Vagina (tissue), 2 donors: ENCODE measurements around the gene SHISA9. TPM values are rescaled to one million over a fixed set of nuclear protein-coding genes. Genes with fewer than 3 reads are reported as not detected.

Experiments
- DNase-seq, 2 donors: peaks; one replicate each; pipeline ENCODE4 v3.0.0-alpha.2; 2017; ENCODE audit errors: extremely low spot score in 2 of 2
- H3K27ac ChIP-seq: fragments of 200-600 bp; sonication (generic); one replicate; pipeline ENCODE4 v1.5.1; 2019
- H3K27me3 ChIP-seq: fragments of 200-600 bp; sonication (generic); one replicate; pipeline ENCODE4 v1.5.1; 2019
- H3K36me3 ChIP-seq, 2 donors: fragments of 200-600 bp; sonication (generic); one replicate each; pipeline ENCODE4 v1.5.1; 2017 to 2019
- H3K4me1 ChIP-seq: fragments of 200-600 bp; sonication (generic); one replicate; pipeline ENCODE4 v1.5.1; 2019
- H3K4me3 ChIP-seq, 2 donors: fragments of 200-600 bp; sonication (generic); 1 replicate in 1 of 2; 2 replicates in 1 of 2; pipeline ENCODE4 v1.5.1; 2016 to 2019
- H3K9me3 ChIP-seq: fragments of 200-600 bp; sonication (generic); one replicate; pipeline ENCODE4 v1.5.1; 2019
- POLR2A ChIP-seq, 2 donors: fragments of 450-650 bp; IDR thresholded peaks; one replicate each; pipeline ENCODE4 v1.6.1; 2017; ENCODE audit warnings: antibody characterized with exemption in 2 of 2, mild to moderate bottlenecking in 2 of 2, moderate library complexity in 2 of 2
- POLR2AphosphoS5 ChIP-seq, 2 donors: sonication (generic); formaldehyde crosslinking; IDR thresholded peaks; one replicate each; pipeline ENCODE4 v1.9.0; 2017; ENCODE audit warnings: antibody characterized with exemption in 2 of 2, mild to moderate bottlenecking in 2 of 2, low read depth in 1 of 2; ENCODE audit not compliant: insufficient read depth in 1 of 2
- intact Hi-C: fragments of 100-400 bp; cut with DNase I; formaldehyde crosslinking; loops from one replicate; pipeline ENCODE4 v1.15.1; 2023
- total RNA-seq: library from RNA; depleted of rRNA; stranded (reverse); fragments of >200 nt; gene quantifications from one replicate; pipeline ENCODE4 v1.2.3, GENCODE V29; 2016
- TF ChIP-seq, protein P1 (sequence below), 3 experiments: fragments of 450-650 bp in 2 of 3; fragments of 200-600 bp in 1 of 3; sonication (generic) in 1 of 3; IDR thresholded peaks; one replicate each; pipeline ENCODE4 v1.5.1; 2017 to 2019; ENCODE audit warnings: antibody characterized with exemption in 3 of 3, mild to moderate bottlenecking in 2 of 3, moderate library complexity in 2 of 3

Gene SHISA9
- total RNA-seq, 1 donor from 2014 or later, result 0.49 TPM

DNA sequence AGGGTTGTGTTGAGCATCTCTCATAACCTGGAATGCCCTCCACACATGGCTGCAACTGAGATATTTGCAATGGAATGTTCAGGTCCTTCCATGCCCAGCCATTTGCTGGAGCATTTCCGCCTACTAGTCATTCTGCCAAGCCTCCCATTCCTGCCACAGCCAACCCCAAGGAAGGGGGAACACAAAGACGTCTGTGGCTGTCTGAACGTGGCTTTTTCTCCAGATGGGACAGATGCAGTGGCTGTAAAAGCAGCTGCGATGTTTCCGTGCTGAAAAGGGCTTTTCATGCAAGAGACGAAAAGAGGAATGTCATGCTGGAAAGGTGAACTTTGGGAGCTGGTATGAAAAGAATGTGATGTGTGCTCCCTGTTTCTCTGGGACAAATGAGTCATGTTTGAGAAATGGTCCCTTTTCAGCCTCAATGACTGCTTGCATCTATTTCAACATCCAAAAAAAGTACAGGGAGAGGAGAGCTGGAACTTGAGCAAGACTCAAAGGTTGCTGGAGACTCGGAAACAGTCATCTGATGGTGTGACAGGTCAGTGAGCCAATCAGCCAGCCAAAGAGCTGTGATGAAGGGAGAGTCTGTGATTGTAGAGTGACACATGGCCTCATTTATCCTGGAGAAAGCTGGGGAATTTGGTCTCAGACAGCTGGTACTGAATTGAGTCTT, 208.9 kb downstream of the SHISA9 start:
- Histone ChIP-seq H3K27ac (no peak overlapping the region), H3K9me3 (no peaks in the 10 kb centered on the region), H3K4me3 (no peak overlapping the region), H3K4me1 (no peaks in the 10 kb centered on the region), H3K27me3 (no peaks in the 10 kb centered on the region), H3K36me3 (no peaks in the 10 kb centered on the region)
- intact Hi-C loops, result no loop called here
- DNase-seq, result no peak
- no peak for TF ChIP-seq POLR2A (IDR thresholded peaks at IDR 0.05)
- TF ChIP-seq, protein P1, sequence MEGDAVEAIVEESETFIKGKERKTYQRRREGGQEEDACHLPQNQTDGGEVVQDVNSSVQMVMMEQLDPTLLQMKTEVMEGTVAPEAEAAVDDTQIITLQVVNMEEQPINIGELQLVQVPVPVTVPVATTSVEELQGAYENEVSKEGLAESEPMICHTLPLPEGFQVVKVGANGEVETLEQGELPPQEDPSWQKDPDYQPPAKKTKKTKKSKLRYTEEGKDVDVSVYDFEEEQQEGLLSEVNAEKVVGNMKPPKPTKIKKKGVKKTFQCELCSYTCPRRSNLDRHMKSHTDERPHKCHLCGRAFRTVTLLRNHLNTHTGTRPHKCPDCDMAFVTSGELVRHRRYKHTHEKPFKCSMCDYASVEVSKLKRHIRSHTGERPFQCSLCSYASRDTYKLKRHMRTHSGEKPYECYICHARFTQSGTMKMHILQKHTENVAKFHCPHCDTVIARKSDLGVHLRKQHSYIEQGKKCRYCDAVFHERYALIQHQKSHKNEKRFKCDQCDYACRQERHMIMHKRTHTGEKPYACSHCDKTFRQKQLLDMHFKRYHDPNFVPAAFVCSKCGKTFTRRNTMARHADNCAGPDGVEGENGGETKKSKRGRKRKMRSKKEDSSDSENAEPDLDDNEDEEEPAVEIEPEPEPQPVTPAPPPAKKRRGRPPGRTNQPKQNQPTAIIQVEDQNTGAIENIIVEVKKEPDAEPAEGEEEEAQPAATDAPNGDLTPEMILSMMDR (IDR thresholded peaks at IDR 0.05), result no peak

GRCh38 chr16:13111747-13112146, 210.3 kb downstream of the SHISA9 start:
- DNase-seq, result no peak
- no peak overlapping the region for H3K27ac ChIP-seq
- intact Hi-C loops, result no loop called here
- no peak overlapping the region for H3K4me3 ChIP-seq
- TF ChIP-seq POLR2A (IDR thresholded peaks at IDR 0.05) (no peak), POLR2AphosphoS5 (IDR thresholded peaks at IDR 0.05; ENCODE audit: insufficient read depth in 1 of 2, low read depth in 1 of 2) (no peak)
- TF ChIP-seq, protein P1 (IDR thresholded peaks at IDR 0.05), result no peak
- H3K27me3 ChIP-seq, result no peaks in the 10 kb centered on the region
- no peaks in the 10 kb centered on the region for H3K4me1 ChIP-seq
- no peaks in the 10 kb centered on the region for H3K36me3 ChIP-seq
- H3K9me3 ChIP-seq, result no peaks in the 10 kb centered on the region

DNA sequence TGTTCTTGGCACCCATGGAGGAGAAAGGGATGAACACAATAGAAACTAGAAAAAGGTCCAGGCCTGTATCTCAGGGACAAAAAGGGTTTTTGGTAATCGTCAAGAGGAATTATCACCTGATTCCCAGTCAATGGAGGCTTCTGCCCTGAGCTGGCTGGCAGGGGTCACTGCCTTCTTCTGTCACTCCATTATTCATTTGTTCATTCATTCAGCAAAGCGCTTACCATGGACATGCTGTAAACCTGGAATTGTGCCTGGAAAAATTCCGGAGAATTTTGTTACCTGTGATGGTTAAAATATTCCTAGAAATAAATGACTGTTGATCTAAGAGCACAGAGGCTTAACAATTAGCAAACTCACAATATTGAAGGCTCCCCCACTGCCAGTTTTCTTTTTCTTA, 212.3 kb downstream of the SHISA9 start:
- DNase-seq, result no peak
- Histone ChIP-seq H3K4me1 (no peaks in the 10 kb centered on the region), H3K27ac (no peak overlapping the region), H3K4me3 (no peak overlapping the region), H3K36me3 (no peaks in the 10 kb centered on the region), H3K27me3 (no peaks in the 10 kb centered on the region), H3K9me3 (no peaks in the 10 kb centered on the region)
- no peak for TF ChIP-seq POLR2A (IDR thresholded peaks at IDR 0.05)
- TF ChIP-seq POLR2AphosphoS5 (IDR thresholded peaks at IDR 0.05; ENCODE audit: insufficient read depth in 1 of 2, low read depth in 1 of 2), result no peak
- TF ChIP-seq, protein P1 (IDR thresholded peaks at IDR 0.05), result no peak
- intact Hi-C loops, result no loop called here

DNA sequence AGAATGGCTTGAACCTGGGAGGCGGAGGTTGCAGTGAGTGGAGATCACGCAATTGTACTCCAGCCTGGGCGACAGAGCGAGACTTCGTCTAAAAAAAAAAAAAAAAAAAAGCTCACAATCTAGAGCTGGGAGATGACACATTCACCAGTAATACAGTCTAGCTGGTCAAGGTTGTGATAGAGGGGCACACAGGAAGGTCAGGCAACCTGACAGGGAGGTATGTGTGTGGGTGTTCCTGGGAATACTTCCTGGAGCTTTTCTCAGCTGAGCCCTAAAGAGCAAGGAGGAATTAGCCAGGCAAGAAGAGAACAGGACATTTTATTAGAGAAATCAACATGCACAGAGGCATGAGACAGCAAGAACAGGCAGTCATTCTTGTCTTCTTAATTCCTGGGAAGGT, 216.7 kb downstream of the SHISA9 start:
- no peaks in the 10 kb centered on the region for H3K27me3 ChIP-seq
- DNase-seq, result no peak
- no peak overlapping the region for H3K27ac ChIP-seq
- H3K36me3 ChIP-seq, result no peaks in the 10 kb centered on the region
- H3K9me3 ChIP-seq, result no peaks in the 10 kb centered on the region
- no peak overlapping the region for H3K4me3 ChIP-seq
- TF ChIP-seq, protein P1 (IDR thresholded peaks at IDR 0.05), result no peak
- no peak for TF ChIP-seq POLR2A (IDR thresholded peaks at IDR 0.05)
- no peak for TF ChIP-seq POLR2AphosphoS5 (IDR thresholded peaks at IDR 0.05; ENCODE audit: insufficient read depth in 1 of 2, low read depth in 1 of 2)
- H3K4me1 ChIP-seq, result no peaks in the 10 kb centered on the region
- intact Hi-C loops, result no loop called here

DNA sequence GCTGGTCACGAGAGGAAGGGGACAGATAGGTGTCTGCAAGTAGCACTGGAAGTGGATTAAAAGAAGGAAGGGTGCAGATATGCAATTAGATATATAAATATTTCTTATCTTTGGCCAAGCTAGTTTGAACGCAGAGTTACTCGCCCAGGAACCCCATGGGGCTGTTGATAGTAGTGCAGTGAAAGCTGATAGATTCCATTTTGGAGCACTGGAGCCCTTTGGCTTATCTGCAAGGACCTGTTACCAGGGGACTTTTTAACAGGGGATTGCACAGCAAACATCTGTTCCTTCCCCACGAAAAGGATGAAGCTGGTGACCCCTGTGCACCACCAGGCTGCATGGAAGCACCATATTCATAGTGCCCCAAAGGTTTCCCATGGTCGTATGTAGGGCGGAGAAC, 218.7 kb downstream of the SHISA9 start:
- intact Hi-C loops, result no loop called here
- no peak overlapping the region for H3K4me3 ChIP-seq
- DNase-seq, result no peak
- H3K4me1 ChIP-seq, result no peaks in the 10 kb centered on the region
- no peak overlapping the region for H3K27ac ChIP-seq
- H3K36me3 ChIP-seq, result no peaks in the 10 kb centered on the region
- no peaks in the 10 kb centered on the region for H3K9me3 ChIP-seq
- no peaks in the 10 kb centered on the region for H3K27me3 ChIP-seq
- no peak for TF ChIP-seq POLR2A (IDR thresholded peaks at IDR 0.05)
- TF ChIP-seq, protein P1 (IDR thresholded peaks at IDR 0.05), result no peak
- no peak for TF ChIP-seq POLR2AphosphoS5 (IDR thresholded peaks at IDR 0.05; ENCODE audit: insufficient read depth in 1 of 2, low read depth in 1 of 2)
